Erythroblast (primary cell): ENCODE data around the gene ITM2A.

Experiments
- GATA1 ChIP-seq: IDR thresholded peaks from 2 replicates; pipeline ENCODE4 v1.6.1; 2011; ENCODE audit warnings: low read depth, mild to moderate bottlenecking, control low read depth, low read length, moderate library complexity
- POLR2A ChIP-seq: IDR thresholded peaks from 2 replicates; pipeline ENCODE4 v1.6.1; 2011; ENCODE audit warnings: mild to moderate bottlenecking, low read length

DNA sequence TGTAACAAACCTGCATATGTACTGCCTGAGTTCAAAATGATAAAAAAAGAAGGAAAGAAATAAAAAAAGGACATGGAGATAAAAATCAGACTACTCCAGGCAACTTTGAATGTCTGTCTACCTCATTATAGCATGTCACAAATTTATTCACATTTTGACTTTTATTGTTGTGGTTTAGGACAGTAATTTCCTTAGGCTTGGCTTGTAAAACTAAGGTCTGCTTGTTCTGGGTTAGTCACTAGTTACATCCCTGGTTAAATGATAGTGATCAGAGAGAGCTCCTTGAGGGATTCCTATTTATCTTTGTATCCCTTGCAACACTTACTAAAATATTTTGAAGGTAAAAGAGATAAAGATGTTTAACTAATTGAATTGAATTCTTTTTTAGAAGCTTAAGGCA lies 42.5 kb upstream of the ITM2A start:
- no peak for TF ChIP-seq POLR2A
- TF ChIP-seq GATA1: no peak
